SK-N-SH (cell line): ENCODE results near the gene CHTF18. TPM values are rescaled to one million over a fixed set of nuclear protein-coding genes. Genes with fewer than 3 reads are reported as not detected.

ENCODE experiments used
- CTCF ChIA-PET: fragments of 300-600, 350-600 bp; formaldehyde crosslinking; extraction: SDS; loops from one replicate; lab custom pipeline; 2021; lab: Yijun Ruan, JAX
- POLR2A ChIA-PET: fragments of 350-600 bp; sonication (Branson Sonifier 250); formaldehyde crosslinking; extraction: SDS; loops from one replicate; lab custom pipeline; 2020; ENCODE audit warnings: antibody characterized with exemption, inconsistent platforms; lab: Yijun Ruan, JAX
- DNase-seq: peaks from one replicate; pipeline ENCODE4 v3.0.0; 2012
- H2AFZ ChIP-seq: fragments of 200-600 bp; sonication (generic); 2 replicates; pipeline ENCODE4 v1.8.1; 2016; ENCODE audit warnings: antibody characterized with exemption, mild to moderate bottlenecking, low read depth
- H3F3A ChIP-seq: fragments of 200-600 bp; sonication (generic); replicated peaks from 2 replicates; pipeline ENCODE3; 2016; ENCODE audit warnings: antibody characterized with exemption, mild to moderate bottlenecking; ENCODE audit not compliant: insufficient read depth
- H3K27ac ChIP-seq, 2 experiments: fragments of 200-500 bp in 1 of 2; fragments of 200-600 bp in 1 of 2; sonication (Bioruptor generic) in 1 of 2; sonication (generic), shearing (Covaris generic) in 1 of 2; 2 replicates each; pipeline versions ENCODE4 v1.5.1 to v1.6.1; 2014 to 2016; ENCODE audit warnings: low read depth in 2 of 2, inconsistent platforms in 1 of 2, low read length in 1 of 2, mild to moderate bottlenecking in 1 of 2, mixed read lengths in 1 of 2
- H3K27me3 ChIP-seq: fragments of 200-600 bp; sonication (generic), shearing (Covaris generic); 2 replicates; pipeline ENCODE4 v1.6.1; 2016; ENCODE audit warnings: mixed run types; ENCODE audit not compliant: insufficient read depth
- H3K36me3 ChIP-seq, 2 experiments: fragments of 200-500 bp in 1 of 2; fragments of 200-600 bp in 1 of 2; sonication (Bioruptor generic) in 1 of 2; sonication (generic) in 1 of 2; replicated peaks in 1 of 2; 2 replicates each; pipeline versions ENCODE3 to v1.5.1; 2014 to 2016; ENCODE audit warnings: low read length in 1 of 2, mild to moderate bottlenecking in 1 of 2; ENCODE audit not compliant: insufficient read depth in 2 of 2, control insufficient read depth in 1 of 2
- H3K4me1 ChIP-seq, 2 experiments: fragments of 200-500 bp in 1 of 2; fragments of 200-600 bp in 1 of 2; sonication (Bioruptor generic) in 1 of 2; sonication (generic), shearing (Covaris generic) in 1 of 2; 2 replicates each; pipeline versions ENCODE4 v1.5.1 to v1.6.1; 2014 to 2016; ENCODE audit warnings: low read depth in 1 of 2, low read length in 1 of 2, mixed run types in 1 of 2; ENCODE audit not compliant: insufficient read depth in 2 of 2, control insufficient read depth in 1 of 2
- H3K4me2 ChIP-seq: fragments of 200-600 bp; sonication (generic), shearing (Covaris generic); 2 replicates; pipeline ENCODE4 v1.6.1; 2017; ENCODE audit warnings: mixed run types
- H3K4me3 ChIP-seq, 2 experiments: fragments of 200-500 bp in 1 of 2; fragments of 200-600 bp in 1 of 2; sonication (Bioruptor generic) in 1 of 2; sonication (generic), shearing (Covaris generic) in 1 of 2; 2 replicates each; pipeline versions ENCODE4 v1.5.1 to v1.8.1; 2014 to 2016; ENCODE audit warnings: low read depth in 2 of 2, inconsistent platforms in 1 of 2, low read length in 1 of 2, mild to moderate bottlenecking in 1 of 2, mixed read lengths in 1 of 2, moderate library complexity in 1 of 2
- H3K79me2 ChIP-seq: fragments of 200-600 bp; sonication (generic); 2 replicates; pipeline ENCODE4 v1.8.1; 2017; ENCODE audit warnings: mild to moderate bottlenecking; ENCODE audit not compliant: insufficient read depth
- H3K9ac ChIP-seq: fragments of 200-600 bp; sonication (generic); 2 replicates; pipeline ENCODE4 v1.6.1; 2017; ENCODE audit warnings: mixed run types
- H3K9me2 ChIP-seq: fragments of 200-600 bp; sonication (generic); 2 replicates; pipeline ENCODE4 v1.6.1; 2017; ENCODE audit warnings: mixed run types
- H3K9me3 ChIP-seq: fragments of 200-600 bp; sonication (generic); 2 replicates; pipeline ENCODE4 v1.6.1; 2017; ENCODE audit warnings: mixed run types, mild to moderate bottlenecking, moderate library complexity
- H4K20me1 ChIP-seq: fragments of 200-600 bp; sonication (generic); 2 replicates; pipeline ENCODE4 v1.6.1; 2017; ENCODE audit warnings: mild to moderate bottlenecking, mixed run types; ENCODE audit not compliant: insufficient read depth
- ELF1 ChIP-seq: IDR thresholded peaks from 2 replicates; pipeline ENCODE4 v1.4.0; 2012
- EP300 ChIP-seq, 2 experiments: IDR thresholded peaks; 2 replicates each; pipeline versions ENCODE4 v1.4.0 to v1.6.1; 2012; ENCODE audit warnings: borderline replicate concordance in 1 of 2, low read depth in 1 of 2, low read length in 1 of 2
- EZH2phosphoT487 ChIP-seq: fragments of 200-600 bp; sonication (generic); IDR thresholded peaks from 2 replicates; pipeline ENCODE4 v1.6.1; 2017; ENCODE audit warnings: low read depth, mixed run types, mild to moderate bottlenecking, antibody characterized with exemption, moderate library complexity, borderline replicate concordance
- FOSL2 ChIP-seq: IDR thresholded peaks from 2 replicates; pipeline ENCODE4 v1.4.0; 2012; ENCODE audit warnings: low read depth, mild to moderate bottlenecking, moderate library complexity, borderline replicate concordance
- FOXJ3 ChIP-seq: sonication (generic); formaldehyde crosslinking; IDR thresholded peaks from 2 replicates; pipeline ENCODE4 v1.5.1; 2020; ENCODE audit warnings: mild to moderate bottlenecking, missing genetic modification reagents
- GABPA ChIP-seq: IDR thresholded peaks from 2 replicates; pipeline ENCODE4 v1.4.0; 2012; ENCODE audit warnings: low read depth, mild to moderate bottlenecking
- GATA2 ChIP-seq: sonication (generic); formaldehyde crosslinking; IDR thresholded peaks from 2 replicates; pipeline ENCODE4 v1.5.0; 2020; ENCODE audit warnings: mild to moderate bottlenecking, missing genetic modification reagents
- JUND ChIP-seq: IDR thresholded peaks from 2 replicates; pipeline ENCODE4 v1.4.0; 2012
- NFIC ChIP-seq: IDR thresholded peaks from 2 replicates; pipeline ENCODE4 v1.4.0; 2012; ENCODE audit warnings: borderline replicate concordance
- PBX3 ChIP-seq: IDR thresholded peaks from 2 replicates; pipeline ENCODE4; 2012
- POLR2AphosphoS5 ChIP-seq: IDR thresholded peaks from 2 replicates; pipeline ENCODE4 v1.6.1; 2012; ENCODE audit warnings: low read depth, low read length
- RAD21 ChIP-seq: IDR thresholded peaks from 2 replicates; pipeline ENCODE4 v1.6.1; 2012; ENCODE audit warnings: mild to moderate bottlenecking, low read length
- RCOR1 ChIP-seq: fragments of 150-350 bp; IDR thresholded peaks from 2 replicates; pipeline ENCODE4 v1.6.1; 2017; ENCODE audit warnings: antibody characterized with exemption, low read length
- RXRA ChIP-seq: IDR thresholded peaks from 2 replicates; pipeline ENCODE4 v1.4.0; 2012; ENCODE audit warnings: low read depth, mild to moderate bottlenecking, borderline replicate concordance
- SIN3A ChIP-seq: IDR thresholded peaks from 2 replicates; pipeline ENCODE4 v1.6.1; 2012; ENCODE audit warnings: low read depth, mild to moderate bottlenecking, low read length, moderate library complexity, borderline replicate concordance
- TAF1 ChIP-seq: IDR thresholded peaks from 2 replicates; pipeline ENCODE4 v1.6.1; 2012; ENCODE audit warnings: low read depth, mild to moderate bottlenecking, low read length, moderate library complexity, borderline replicate concordance
- WGBS: methylation state at CpG from one replicate; pipeline ENCODE4 v1.1.6; 2017; ENCODE audit warnings: low lambda C conversion rate; 5-methylcytosine and 5-hydroxymethylcytosine counted together
- polyA plus RNA-seq, 3 experiments: library from polyadenylated mRNA; depleted of rRNA; stranded (reverse); fragments of >200 nt; gene quantifications; 2 replicates each; pipeline ENCODE4 v1.2.3, GENCODE V29; 2012
- TF ChIP-seq, protein P1 (sequence below): IDR thresholded peaks from 2 replicates; pipeline ENCODE4 v1.4.0; 2012; ENCODE audit warnings: low read depth

Gene CHTF18
- polyA plus RNA-seq, 1 of the 3 experiments (the other 2 are of a cell fraction): 17.7 TPM

DNA sequence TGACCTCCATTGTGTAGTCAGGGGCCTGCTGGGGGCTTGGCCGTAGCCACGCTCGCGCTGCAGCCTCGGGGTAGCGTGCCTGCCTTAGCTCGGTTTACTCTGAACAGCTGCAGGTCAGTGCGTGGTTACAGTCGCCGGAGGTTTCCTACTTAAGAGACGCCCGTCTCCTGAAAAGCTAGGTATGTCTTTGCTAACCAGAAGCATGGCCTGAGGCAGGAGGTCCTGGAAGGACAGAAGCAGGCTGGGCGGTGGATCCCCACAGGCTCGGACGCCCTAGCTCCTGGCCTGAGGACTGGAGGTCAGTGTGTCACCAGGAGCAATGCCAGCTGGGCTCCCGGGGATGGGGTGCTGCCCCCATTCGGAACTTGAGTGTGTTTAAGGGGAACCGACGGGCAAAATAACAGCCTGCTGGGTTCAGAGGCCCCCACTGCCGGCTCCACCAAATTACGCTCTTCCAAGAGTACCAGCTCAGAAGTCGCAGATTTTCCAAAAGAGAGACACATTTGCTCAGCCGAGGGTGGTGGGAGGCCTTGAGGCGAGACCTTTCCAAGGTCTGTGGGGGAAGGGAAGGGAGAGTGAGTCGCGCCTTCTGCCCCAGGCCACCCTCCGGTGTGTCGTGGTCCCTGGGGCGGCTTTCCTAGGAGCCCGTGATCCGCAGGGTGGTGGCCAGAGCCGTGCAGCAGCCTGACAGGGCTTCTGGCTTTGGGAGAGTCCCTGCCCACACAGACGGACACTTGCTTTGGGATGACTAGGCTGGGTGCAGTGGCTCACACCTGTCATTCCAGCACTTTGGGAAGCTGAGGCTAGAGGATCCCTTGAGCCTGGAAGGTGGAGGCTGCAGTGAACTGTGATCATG is 16.0 kb downstream of the CHTF18 start:
- H3K9me3 ChIP-seq: no peaks in the 10 kb centered on the region
- TF ChIP-seq RAD21: no peak
- TF ChIP-seq, all 33 proteins: peak for 0
- Histone ChIP-seq H3K4me2 (no peak overlapping the region), H4K20me1 (no peaks in the 10 kb centered on the region), H3K27ac (no peak overlapping the region), H3K9ac (no peak overlapping the region), H3K79me2 (peaks cover 4% of the 10 kb centered on the region), H3F3A (no peaks in the 10 kb centered on the region), H3K36me3 (no peaks in the 10 kb centered on the region), H3K27me3 (peaks cover 24% of the 10 kb centered on the region; the same call in 1 of the 2 replicates), H3K4me1 (peaks cover 0 to 24% of the 10 kb centered on the region in 2 experiments; a peak in 1 of 4 replicates), H3K4me3 (no peak overlapping the region), H2AFZ (no peak overlapping the region), H3K9me2 (no peaks in the 10 kb centered on the region)
- no peak for DNase-seq
- ChIA-PET CTCF (interaction anchor here (0.7 to 1.2 kb wide), 3 partner anchors 58 to 299 kb away, joined by 3 read pairs; no protein-coding TSS in a partner anchor), POLR2A (no interaction called here)
- 49% methylated on average over 23 of the region's 33 CpGs for WGBS

GRCh38 chr16:805474-805873 is 17.1 kb downstream of the CHTF18 start:
- CTCF ChIA-PET: no interaction called here
- H3K9ac ChIP-seq: no peak overlapping the region
- POLR2A ChIA-PET: no interaction called here
- H2AFZ ChIP-seq: no peak overlapping the region
- TF ChIP-seq, protein P1, sequence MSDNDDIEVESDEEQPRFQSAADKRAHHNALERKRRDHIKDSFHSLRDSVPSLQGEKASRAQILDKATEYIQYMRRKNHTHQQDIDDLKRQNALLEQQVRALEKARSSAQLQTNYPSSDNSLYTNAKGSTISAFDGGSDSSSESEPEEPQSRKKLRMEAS: no peak
- TF ChIP-seq SIN3A (no peak), FOXJ3 (CRISPR knock-in tag) (no peak), FOSL2 (no peak), TAF1 (no peak)
- peaks cover 17% of the 10 kb centered on the region; the same call in 1 of the 2 replicates for H3K27me3 ChIP-seq
- peaks cover 0 to 19% of the 10 kb centered on the region in 2 experiments; a peak in 1 of 4 replicates for H3K4me1 ChIP-seq
- H3K9me2 ChIP-seq: no peaks in the 10 kb centered on the region
- H4K20me1 ChIP-seq: no peaks in the 10 kb centered on the region
- no peaks in the 10 kb centered on the region for H3K36me3 ChIP-seq
- DNase-seq: no peak
- H3F3A ChIP-seq: no peaks in the 10 kb centered on the region
- H3K79me2 ChIP-seq: peaks cover 4% of the 10 kb centered on the region
- no peak overlapping the region for H3K4me2 ChIP-seq
- H3K4me3 ChIP-seq: no peak overlapping the region
- H3K27ac ChIP-seq: no peak overlapping the region
- H3K9me3 ChIP-seq: no peaks in the 10 kb centered on the region
- WGBS: 80% methylated on average over 1 of the region's 17 CpGs

- peaks cover 0 to 18% of the 10 kb centered on the region in 2 experiments; a peak in 1 of 4 replicates for H3K4me1 ChIP-seq
- H3K27me3 ChIP-seq: no peaks in the 10 kb centered on the region
- no peaks in the 10 kb centered on the region for H3K9me2 ChIP-seq
- no peaks in the 10 kb centered on the region for H3F3A ChIP-seq
- H4K20me1 ChIP-seq: no peaks in the 10 kb centered on the region
- DNase-seq: peak; percentile 99
- H3K4me3 ChIP-seq: peak overlapping the region; percentile 82 to 94
- no peaks in the 10 kb centered on the region for H3K9me3 ChIP-seq
- peaks cover 4% of the 10 kb centered on the region for H3K79me2 ChIP-seq
- H3K4me2 ChIP-seq: peak overlapping the region; percentile 83
- CTCF ChIA-PET: interaction anchor here (1.5 kb wide), 1 partner anchor 250 kb away, joined by 4 read pairs; no protein-coding TSS in a partner anchor
- POLR2A ChIA-PET: no interaction called here
- no peaks in the 10 kb centered on the region for H3K36me3 ChIP-seq
- H3K27ac ChIP-seq: peak overlapping the region; percentile 71 to 80
- peak overlapping the region; percentile 84 for H3K9ac ChIP-seq
- WGBS: 37% methylated on average over 18 of the region's 80 CpGs
- peak overlapping the region; percentile 86 for H2AFZ ChIP-seq
- TF ChIP-seq GABPA (peak; percentile 94), TAF1 (peak; percentile 90), FOSL2 (no peak), EZH2phosphoT487 (no peak), RAD21 (no peak), NFIC (no peak), RCOR1 (no peak), POLR2AphosphoS5 (peak; percentile 81), SIN3A (peak; percentile 59; the same call in 1 of the 2 replicates), ELF1 (peak; percentile 95), RXRA (no peak), GATA2 (CRISPR knock-in tag) (no peak), EP300 (IDR thresholded peaks at IDR 0.05; ENCODE audit: borderline replicate concordance in 1 of 2, low read depth in 1 of 2, low read length in 1 of 2) (no peak), JUND (no peak), PBX3 (peak; percentile 92)
- TF ChIP-seq, protein P1: peak; percentile 94
Measured at GRCh38 chr16:807347-808084, 19.1 kb downstream of the CHTF18 start.
